Activated CD4-positive, alpha-beta T cell treated with anti-CD3 and anti-CD28 coated beads for 24 hours (primary cell): ENCODE results near the gene CGB5.
A peak's percentile ranks its signal among the peaks of the same experiment; 100 is the strongest.
"Not testable (repeated sequence)": the region's sequence is repeated elsewhere in the genome, so short reads cannot be mapped to it uniquely, and the experiment has no call there.

Experiments used
- DNase-seq, 2 donors: peaks; one replicate each; pipeline ENCODE4 v3.0.0-alpha.2; 2020; ENCODE audit warnings: low read depth in 2 of 2

Gene CGB5

DNA sequence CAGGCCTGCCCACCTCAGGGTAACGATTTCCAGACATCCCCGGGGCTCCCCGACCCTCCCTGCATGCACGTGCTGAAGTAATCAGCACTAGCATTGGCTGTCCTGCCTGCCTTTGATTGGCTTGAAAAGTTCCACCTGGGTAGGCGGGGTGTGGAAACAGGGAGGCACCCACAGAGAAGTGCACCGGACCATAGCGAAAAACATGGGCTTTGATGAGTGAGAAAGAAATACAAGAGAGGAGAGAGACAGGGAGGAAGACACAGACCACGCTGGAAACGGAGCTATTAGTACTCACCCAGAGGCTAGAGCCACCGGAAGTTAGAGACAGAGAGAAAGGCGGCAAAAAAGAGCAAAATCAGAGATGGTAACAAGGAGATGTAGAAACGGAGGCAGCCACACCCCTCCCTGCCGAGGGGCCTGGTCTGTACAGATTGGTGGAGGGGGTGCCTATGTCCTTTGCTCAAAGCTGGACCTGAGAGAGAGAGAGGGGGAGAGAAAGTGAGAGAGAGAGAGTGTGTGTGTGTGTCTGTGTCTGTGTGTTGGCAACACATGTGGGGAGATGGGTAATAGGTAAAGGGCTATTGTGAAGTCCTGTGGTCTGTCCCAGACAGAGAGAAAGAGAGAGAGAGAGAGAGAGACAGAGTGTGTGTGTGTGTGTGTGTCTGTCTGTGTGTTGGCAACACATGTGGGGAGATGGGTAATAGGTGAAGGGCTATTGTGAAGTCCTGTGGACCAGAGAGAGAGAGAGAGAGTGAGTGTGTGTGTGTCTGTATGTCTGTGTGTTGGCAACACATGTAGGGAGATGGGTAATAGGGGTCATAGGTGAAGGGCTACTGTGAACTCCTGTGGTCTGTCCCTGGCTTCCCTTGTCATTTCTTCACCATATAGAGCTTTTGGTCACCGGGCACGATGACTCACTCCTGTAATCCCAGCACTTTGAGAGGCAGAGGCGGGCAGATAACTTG, 22.4 kb upstream of the CGB5 start:
- DNase-seq, result no peak

DNA sequence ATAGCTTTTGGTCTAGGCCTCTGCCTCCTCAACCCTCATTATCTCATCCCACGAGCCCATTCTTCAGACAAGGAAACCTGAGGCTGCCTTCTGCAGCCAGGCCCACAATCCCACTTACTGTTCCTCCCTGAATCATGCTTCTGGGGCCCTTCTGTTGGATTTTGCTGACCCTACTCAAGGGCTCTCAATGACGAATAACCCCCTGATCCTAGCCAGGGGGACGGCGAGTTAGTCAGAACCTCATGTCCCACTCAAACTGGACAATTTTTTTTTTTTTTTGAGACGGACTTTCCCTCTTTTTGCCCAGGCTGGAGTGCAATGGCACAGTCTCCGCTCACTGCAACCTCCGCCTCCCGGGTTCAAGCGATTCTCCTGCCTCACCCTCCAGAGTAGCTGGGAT, 21.5 kb upstream of the CGB5 start:
- DNase-seq, result no peak

DNA sequence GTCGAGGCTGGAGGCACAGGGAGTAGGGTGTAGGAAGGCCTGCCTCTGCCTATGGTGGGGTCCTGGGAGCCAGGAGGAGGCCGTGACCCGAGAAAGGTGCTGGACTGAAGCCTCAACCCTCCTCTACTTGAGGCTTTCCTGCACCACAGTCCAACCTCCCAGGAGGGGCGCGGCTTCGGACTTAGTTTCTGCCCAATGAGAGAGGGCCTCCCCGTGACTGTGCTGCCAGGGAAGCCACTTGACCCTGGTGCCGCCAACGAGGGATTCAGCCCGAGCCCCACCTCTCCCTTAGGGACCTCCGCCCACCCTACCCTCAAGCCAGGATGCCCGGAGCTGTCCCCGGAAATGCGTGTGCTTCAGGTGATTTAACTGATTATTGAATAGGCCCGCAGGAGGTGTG, 19.4 kb upstream of the CGB5 start, which contains the start of gene CGB3:
CGB3 (minus strand) TSS at position 101 of the 400 bp plus-strand sequence. CDS start 362 bp downstream, outside the sequence.
- DNase-seq, result not testable (repeated sequence)

DNA sequence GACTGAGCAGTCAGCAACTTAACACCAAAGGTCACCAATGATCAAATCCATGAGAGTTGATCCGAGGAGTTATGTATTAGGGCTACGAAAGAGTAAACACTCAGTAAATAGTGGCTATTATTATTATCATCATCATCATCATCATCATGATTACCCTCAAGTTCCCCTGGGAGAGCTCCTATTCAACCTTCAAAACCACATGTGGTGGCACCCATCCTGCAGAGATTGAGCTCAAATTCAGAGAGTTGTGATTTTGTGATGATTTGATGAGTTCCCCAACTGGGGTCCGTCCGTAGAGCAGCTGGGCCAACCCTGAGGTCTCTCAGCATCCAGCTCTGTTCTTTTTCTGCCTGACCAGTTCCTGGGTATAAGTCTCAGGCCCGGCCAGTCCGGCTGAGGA, 18.6 kb upstream of the CGB5 start:
- not testable (repeated sequence) for DNase-seq

DNA sequence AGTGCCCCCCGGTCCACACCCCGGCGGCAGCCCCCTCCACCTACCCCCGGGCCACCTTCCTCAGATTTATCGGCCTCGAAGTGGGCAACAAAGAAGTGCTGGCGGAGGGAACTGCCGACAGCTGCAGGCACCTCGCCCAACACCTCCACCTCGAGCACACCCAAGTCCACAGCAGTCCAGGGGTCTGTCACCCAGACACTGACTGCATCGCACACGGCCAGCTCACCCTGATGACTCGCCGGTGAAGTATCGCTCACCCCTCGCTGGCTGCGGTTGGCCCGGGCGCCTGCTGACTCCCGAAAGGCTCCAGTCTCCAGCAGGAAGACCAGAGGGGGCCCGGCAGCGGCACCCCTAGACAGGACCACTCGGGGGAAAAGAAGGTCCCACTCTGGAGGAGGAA, 18.0 kb upstream of the CGB5 start:
- DNase-seq, result not testable (repeated sequence)

DNA sequence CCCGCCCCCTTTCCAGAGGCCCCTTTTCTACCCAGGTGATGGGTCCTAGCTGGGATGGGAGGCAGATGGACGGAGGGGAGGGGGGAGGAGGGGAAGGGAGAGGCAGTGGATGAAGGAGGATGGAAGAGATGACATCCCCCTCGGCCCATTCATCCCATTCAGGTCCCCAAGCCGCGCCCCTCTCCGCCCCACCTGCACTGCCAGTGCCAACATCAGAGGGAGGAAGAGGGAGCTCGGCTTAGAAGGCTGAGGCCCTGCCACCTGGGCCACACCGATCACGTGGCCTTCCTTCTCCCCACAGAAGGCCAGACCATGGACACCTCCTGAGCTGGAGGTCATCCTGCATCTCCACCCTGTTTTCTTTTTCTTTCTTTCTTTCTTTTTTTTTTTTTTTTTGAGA, 15.0 kb upstream of the CGB5 start:
- DNase-seq, result not testable (repeated sequence)

DNA sequence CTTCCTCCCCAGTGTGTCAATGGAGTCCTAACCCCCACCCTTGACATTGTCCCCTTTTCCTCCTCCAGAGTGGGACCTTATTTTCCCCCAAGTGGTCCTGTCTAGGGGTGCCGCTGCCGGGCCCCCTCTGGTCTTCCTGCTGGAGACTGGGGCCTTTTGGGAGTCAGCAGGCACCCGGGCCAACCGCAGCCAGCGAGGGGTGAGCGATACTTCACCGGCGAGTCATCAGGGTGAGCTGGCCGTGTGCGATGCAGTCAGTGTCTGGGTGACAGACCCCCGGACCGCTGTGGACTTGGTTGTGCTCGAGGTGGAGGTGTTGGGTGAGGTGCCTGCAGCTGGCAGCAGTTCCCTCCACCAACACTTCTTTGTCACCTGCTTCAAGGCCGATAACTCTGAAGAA, 13.9 kb upstream of the CGB5 start:
- DNase-seq, result not testable (repeated sequence)

DNA sequence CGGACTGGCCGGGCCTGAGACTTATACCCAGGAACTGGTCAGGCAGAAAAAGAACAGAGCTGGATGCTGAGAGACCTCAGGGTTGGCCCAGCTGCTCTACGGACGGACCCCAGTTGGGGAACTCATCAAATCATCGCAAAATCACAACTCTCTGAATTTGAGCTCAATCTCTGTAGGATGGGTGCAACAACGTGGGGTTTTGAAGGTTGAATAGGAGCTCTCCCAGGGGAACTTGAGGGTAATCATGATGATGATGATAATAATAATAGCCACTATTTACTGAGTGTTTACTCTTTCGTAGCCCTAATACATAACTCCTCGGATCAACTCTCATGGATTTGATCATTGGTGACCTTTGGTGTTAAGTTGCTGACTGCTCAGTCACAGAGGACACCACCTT, 13.3 kb upstream of the CGB5 start:
- DNase-seq, result not testable (repeated sequence)

DNA sequence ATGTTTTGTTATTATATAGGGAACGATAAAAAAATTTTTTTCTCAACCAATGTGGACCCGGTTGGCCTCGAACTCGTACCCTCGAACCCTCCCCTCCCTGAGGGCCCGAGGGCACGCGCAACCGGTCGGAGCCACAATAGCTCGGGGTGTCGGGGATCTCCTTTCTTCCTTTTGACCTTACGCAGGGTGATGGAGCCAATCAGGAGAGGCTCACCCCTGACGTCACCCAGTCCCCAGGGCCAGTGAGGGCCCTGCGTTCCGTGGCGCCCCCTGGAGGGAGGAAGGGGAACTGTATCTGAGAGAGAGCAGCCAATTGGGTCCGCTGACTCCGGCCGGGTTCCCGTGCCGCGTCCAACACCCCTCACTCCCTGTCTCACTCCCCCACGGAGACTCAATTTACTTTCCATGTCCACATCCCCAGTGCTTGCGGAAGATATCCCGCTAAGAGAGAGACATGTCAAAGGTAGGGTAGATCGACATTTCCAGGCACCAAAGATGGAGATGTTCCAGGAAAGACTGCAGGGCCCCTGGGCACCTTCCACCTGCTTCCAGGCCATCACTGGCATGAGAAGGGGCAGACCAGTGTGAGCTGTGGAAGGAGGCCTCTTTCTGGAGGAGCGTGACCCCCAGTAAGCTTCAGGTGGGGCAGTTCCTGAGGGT, 11.9 kb upstream of the CGB5 start, which contains the start of gene CGB2:
CGB2 (plus strand) TSS at position 249 of the 660 bp plus-strand sequence; CDS start at position 455, 206 bp downstream.
- DNase-seq, result peak; percentile 58 to 73

DNA sequence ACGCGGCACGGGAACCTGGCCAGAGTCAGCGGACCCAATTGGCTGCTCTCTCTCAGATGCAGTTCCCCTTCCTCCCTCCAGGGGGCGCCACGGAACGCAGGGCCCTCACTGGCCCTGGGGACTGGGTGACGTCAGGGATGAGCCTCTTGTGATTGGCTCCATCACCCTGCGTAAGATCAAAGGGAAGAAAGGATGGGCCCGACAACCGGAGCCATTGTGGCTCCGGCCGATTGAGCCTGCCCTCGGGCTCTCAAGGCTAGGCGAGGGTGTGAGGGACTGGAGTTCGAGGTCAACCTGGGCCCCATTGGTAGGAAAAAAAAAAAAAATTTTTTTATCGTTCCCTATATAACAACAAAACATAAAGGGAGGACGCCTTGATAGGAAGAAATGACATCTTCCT, 6.8 kb upstream of the CGB5 start, which contains the start of gene CGB1:
CGB1 (minus strand) TSS at position 81 of the 400 bp plus-strand sequence. CDS start 184 bp downstream, outside the sequence.
- DNase-seq, result peak in 1 of 2 donors; percentile 37

DNA sequence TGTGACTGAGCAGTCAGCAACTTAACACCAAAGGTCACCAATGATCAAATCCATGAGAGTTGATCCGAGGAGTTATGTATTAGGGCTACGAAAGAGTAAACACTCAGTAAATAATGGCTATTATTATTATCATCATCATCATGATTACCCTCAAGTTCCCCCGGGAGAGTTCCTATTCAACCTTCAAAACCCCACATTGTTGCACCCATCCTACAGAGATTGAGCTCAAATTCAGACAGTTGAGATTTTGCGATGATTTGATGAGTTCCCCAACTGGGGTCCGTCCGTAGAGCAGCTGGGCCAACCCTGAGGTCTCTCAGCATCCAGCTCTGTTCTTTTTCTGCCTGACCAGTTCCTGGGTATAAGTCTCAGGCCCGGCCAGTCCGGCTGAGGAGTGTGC, 5.5 kb upstream of the CGB5 start:
- not testable (repeated sequence) for DNase-seq

DNA sequence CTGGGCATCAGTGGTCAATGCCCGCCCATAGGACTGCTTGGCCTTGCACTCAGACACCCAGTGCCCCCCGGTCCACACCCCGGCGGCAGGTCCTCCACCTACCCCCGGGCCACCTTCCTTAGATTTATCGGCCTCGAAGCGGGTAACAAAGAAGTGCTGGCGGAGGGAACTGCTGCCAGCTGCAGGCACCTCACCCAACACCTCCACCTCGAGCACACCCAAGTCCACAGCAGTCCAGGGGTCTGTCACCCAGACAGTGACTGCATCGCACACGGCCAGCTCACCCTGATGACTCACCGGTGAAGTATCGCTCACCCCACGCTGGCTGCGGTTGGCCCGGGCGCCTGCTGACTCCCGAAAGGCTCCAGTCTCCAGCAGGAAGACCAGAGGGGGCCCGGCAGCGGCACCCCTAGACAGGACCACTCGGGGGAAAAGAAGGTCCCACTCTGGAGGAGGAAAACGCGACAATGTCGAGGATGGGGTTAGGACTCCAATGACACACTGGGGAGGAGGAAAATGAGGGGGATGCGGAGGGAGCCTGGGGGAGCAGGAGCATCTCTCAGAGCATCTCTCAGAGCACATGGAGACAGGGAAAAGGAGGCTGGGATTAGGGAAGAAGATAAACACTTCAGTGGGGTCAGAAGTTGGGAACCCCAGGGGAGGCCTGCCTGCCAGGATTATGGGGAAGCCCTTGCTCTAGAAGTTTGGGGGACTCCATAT, 4.9 kb upstream of the CGB5 start:
- DNase-seq, result not testable (repeated sequence)

DNA sequence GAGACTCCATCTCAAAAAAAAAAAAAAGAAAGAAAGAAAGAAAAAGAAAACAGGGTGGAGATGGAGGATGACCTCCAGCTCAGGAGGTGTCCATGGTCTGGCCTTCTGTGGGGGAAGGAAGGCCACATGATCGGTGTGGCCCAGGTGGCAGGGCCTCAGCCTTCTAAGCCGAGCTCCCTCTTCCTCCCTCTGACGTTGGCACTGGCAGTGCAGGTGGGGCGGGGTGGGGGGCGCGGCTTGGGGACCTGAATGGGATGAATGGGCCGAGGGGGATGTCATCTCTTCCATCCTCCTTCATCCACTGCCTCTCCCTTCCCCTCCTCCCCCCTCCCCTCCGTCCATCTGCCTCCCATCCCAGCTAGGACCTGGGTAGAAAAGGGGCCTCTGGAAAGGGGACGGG, 3.9 kb upstream of the CGB5 start:
- not testable (repeated sequence) for DNase-seq

DNA sequence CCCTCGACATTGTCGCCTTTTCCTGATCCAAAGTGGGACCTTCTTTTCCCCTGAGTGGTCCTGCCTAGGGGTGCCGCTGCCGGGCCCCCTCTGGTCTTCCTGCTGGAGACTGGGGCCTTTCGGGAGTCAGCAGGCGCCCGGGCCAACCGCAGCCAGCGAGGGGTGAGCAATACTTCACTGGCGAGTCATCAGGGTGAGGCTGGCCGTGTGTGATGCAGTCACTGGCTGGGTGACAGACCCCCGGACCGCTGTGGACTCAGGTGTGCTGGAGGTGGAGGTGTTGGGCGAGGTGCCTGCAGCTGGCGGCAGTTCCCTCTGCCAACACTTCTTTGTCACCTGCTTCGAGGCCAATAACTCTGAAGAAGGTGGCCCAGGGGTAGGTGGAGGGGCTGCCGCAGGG, 1.5 kb upstream of the CGB5 start:
- DNase-seq, result no peak

DNA sequence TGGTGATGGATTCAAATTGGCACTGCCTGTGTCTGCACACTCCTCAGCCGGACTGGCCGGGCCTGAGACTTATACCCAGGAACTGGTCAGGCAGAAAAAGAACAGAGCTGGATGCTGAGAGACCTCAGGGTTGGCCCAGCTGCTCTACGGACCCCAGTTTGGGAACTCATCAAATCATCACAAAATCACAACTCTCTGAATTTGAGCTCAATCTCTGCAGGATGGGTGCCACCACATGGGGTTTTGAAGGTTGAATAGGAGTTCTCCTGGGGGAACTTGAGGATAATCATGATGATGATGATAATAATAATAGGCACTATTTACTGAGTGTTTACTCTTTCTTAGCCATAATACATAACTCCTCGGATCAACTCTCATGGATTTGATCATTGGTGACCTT, 982 bp upstream of the CGB5 start:
- DNase-seq, result not testable (repeated sequence)

DNA sequence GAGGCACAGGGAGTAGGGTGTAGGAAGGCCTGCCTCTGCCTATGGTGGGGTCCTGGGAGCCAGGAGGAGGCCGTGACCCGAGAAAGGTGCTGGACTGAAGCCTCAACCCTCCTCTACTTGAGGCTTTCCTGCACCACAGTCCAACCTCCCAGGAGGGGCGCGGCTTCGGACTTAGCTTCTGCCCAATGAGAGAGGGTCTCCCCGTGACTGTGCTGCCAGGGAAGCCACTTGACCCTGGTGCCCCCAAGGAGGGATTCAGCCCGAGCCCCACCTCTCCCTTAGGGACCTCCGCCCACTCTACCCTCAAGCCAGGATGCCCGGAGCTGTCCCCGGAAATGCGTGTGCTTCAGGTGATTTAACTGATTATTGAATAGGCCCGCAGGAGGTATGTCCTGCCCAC, 5.4 kb downstream of the CGB5 start, which contains the start of gene CGB8:
CGB8 (minus strand) TSS at position 101 of the 400 bp plus-strand sequence. CDS start 372 bp downstream, outside the sequence.
- not testable (repeated sequence) for DNase-seq

DNA sequence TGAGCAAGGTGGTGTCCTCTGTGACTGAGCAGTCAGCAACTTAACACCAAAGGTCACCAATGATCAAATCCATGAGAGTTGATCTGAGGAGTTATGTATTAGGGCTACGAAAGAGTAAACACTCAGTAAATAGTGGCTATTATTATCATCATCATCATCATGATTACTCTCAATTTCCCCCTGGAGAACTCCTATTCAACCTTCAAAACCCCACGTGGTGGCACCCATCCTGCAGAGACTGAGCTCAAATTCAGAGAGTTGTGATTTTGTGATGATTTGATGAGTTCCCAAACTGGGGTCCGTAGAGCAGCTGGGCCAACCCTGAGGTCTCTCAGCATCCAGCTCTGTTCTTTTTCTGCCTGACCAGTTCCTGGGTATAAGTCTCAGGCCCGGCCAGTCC, 6.2 kb downstream of the CGB5 start:
- not testable (repeated sequence) for DNase-seq

DNA sequence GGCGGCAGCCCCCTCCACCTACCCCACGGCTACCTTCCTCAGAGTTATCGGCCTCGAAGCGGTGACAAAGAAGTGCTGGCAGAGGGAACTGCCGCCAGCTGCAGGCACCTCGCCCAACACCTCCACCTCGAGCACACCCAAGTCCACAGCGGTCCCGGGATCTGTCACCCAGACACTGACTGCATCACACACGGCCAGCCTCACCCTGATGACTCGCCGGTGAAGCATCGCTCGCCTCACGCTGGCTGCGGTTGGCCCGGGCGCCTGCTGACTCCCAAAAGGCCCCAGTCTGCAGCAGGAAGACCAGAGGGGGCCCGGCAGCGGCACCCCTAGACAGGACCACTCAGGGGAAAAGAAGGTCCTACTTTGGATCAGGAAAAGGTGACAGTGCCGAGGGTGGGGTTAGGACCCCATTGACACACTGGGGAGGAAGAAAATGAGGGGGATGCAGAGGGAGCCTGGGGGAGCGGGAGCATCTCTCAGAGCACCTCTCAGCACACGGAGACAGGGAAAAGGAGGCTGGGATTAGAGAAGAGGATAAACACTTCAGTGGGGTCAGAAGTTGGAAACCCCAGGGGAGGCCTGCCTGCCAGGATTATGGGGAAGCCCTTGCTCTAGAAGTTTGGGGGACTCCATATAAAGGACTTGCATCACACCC, 6.9 kb downstream of the CGB5 start:
- not testable (repeated sequence) for DNase-seq

DNA sequence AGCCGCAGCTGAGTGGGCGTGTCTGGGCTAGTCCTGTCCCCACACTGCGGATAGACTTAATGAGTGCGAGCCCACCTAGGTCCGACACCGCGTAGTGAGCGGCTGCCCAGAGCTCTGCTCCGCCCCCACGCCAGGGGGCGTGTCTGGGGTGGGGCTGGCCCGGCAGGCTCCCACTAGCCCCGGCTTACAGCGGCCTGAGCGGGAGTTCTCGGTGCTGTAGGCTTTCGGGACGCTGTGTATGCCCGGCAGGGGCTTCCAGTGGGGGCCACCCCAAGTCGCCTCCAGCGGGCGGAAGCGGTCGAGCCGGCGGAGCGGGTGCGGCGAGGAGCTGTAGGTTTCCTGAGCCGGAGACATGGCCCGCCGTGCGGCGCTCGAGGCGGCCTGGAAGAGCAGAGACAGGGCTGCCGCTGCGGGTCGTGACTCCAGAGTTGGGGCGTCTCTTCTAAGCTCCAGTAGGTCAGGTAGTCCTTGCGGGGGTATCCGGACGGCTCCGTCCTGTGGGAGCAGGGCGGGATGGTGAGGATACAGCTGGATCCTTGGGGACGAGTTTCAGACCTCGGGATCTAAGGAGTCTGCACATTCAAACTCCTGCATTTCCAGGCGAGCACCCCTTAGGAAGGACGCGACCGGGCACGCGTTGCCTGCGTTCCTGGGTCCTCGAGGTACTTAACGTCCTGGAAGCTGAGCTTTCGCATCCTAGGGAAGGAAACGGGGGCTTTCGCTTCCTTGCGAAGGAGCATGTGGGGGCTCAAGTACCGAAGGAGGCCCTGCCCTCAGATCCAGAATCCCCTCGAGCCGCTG, 12.7 kb downstream of the CGB5 start:
- DNase-seq, result peak; percentile 11 to 39

DNA sequence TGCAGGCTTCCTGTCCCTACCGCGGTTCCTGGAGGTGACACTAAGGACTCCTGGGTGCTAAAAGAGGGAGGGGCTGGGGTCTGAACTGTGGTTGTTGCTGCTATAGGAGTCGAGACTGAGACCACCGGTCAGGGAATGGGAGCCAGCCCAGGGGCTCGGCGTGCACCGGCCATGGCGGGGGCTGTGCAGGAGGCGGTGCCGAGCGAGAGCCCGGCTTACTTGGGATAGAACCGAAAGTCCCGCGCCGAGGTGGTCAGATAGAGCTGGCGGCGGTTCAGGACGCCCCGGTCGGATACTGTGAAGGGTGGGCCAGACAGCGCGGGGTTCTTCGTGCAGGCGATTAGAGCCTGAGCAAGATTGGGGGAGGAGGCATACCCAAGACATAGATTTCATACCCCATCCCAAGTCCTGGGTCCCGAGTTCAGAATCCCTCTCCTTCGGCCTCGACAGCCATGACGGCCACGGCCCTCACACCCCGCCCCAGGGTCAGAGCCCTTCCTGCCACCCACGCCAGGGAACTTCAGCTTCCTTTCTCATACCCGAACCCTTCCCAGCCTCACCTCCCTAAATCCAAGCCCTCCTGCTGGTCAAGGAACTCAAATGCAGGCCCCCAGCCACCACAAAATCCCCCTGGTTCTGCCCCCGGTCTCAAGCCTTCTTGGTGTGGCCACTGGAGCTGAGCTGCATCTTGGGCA, 13.4 kb downstream of the CGB5 start:
- DNase-seq, result not testable (repeated sequence)
